ENCODE results near the gene DOK3.
A peak's percentile ranks its signal among the peaks of the same experiment; 100 is the strongest.

DOK3 gene

DNA sequence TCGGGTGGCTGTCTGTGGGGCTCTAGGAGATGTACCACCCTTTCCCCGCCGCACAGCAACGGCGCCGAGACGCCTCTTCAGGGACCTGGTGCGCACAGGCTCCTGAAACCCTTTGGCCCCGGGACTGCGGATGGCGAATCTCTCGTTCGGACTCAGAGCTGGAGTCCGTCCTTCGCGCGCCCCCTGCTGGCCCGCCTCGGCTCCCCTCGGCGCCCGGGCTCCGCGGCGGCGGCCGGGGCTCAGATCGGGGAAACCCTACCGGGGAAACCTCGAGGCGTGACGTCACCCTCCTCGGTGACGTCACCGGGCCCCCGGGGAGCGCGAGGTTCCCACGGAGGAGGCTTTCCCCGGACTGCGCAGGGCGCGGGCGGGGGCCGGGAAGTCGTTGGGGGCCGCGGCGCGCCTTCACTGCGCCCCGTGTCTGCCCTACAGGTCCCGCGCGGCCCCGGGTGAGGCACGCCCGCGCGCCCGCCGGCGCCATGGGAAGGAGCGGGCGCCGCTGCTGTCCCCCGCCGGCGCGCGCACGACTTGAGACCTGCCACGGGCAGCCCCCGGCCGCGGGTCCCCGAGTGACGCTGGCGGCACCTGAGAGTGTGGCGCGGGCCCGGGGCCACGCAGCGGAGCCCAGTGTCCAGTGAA is 55.1 kb downstream of the DOK3 start:
- no peaks in the 10 kb centered on the region for H3K9me3 ChIP-seq (ENCODE audit: severe bottlenecking)
- H3K36me3 ChIP-seq, result peaks cover 20% of the 10 kb centered on the region
- TF ChIP-seq, protein P1, sequence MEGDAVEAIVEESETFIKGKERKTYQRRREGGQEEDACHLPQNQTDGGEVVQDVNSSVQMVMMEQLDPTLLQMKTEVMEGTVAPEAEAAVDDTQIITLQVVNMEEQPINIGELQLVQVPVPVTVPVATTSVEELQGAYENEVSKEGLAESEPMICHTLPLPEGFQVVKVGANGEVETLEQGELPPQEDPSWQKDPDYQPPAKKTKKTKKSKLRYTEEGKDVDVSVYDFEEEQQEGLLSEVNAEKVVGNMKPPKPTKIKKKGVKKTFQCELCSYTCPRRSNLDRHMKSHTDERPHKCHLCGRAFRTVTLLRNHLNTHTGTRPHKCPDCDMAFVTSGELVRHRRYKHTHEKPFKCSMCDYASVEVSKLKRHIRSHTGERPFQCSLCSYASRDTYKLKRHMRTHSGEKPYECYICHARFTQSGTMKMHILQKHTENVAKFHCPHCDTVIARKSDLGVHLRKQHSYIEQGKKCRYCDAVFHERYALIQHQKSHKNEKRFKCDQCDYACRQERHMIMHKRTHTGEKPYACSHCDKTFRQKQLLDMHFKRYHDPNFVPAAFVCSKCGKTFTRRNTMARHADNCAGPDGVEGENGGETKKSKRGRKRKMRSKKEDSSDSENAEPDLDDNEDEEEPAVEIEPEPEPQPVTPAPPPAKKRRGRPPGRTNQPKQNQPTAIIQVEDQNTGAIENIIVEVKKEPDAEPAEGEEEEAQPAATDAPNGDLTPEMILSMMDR (IDR thresholded peaks at IDR 0.05; ENCODE audit: low read depth, low read length), result peak; percentile 71
- H3K4me3 ChIP-seq (ENCODE audit: low read depth, low read length), result peak overlapping the region; percentile 52
- DNase-seq, result peak; percentile 83
- peak overlapping the region; percentile 80 for H3K27ac ChIP-seq
- H3K27me3 ChIP-seq (ENCODE audit: insufficient read depth, low read depth, severe bottlenecking), result no peaks in the 10 kb centered on the region

DNA sequence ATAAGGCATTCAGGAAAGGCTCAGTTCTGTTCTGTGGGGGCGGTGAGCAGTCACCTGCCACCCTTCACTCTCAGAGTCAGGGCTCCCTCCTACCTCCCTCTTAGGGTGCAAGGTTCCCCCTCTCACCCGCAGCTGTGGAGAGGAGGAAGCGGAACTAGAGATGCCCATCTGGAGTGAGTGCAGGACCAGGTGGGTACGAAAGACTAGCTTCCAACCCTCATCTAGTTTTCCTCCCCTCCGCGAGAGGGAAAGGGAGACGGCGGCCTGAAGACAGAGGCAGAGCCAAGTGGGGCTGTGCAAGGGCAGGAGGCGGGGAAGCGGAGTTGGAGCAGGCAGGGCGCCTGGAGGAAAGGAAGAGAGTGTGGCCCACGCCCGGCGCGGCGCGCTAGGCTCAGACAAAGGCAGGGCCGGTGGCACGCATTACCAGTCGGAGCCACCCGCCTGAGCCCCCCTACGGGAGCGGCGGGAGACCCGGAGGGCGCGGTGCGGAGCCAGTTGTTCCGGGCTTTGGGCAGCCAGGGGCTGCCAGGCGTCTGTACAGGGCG is 55.7 kb downstream of the DOK3 start:
- Histone ChIP-seq H3K4me3 (ENCODE audit: low read depth, low read length) (peak overlapping the region; percentile 52), H3K27ac (peak overlapping the region; percentile 80), H3K27me3 (ENCODE audit: insufficient read depth, low read depth, severe bottlenecking) (no peaks in the 10 kb centered on the region), H3K36me3 (peaks cover 18% of the 10 kb centered on the region), H3K9me3 (ENCODE audit: severe bottlenecking) (no peaks in the 10 kb centered on the region)
- TF ChIP-seq, protein P1 (IDR thresholded peaks at IDR 0.05; ENCODE audit: low read depth, low read length), result no peak
- no peak for DNase-seq

DNA sequence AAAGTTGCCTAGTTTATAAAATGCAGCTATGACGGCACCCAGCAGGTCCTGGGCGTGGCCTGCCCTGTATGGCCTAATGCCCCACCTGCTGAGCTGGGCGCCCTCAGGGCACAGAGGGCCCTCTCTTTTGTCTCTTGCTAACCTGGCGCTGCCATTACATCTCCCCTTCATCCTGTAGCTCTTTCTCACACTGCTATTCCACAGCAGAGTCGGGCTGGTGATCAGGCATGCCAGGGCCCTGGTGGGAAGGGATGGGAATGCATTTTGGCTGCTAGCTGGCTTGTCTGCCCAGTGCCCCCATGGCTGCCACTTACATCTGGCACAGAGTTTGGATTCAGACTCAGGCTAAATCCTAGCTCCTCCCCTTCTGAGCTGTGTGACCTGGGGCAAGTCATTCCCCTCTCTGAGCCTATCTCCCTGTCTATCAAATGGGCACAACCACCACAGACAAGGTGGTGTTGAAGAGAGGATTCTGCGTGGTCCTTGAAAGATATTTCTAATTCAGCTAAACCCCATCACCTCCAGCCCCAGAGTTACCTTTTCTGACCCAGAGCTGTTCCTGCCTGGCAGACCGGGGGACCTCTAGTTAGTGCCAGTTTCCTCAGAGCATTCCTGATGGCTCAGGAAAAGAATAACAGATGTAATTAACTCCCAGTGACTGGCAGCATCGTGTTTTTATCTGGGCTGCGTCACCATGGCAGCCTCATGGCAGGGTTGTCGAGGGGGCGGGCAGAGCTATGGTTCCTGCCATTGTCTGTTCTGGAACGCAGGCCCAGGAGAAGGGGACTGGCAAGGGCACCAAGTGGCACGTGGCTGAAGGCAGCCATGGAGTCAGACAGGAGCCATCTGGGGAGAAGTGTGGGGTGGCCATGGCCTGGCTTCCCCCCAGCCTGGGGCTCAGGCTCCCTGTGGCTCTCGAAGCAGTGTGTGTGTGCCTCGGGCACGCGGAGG is 56.7 kb downstream of the DOK3 start:
- Histone ChIP-seq H3K4me3 (ENCODE audit: low read depth, low read length) (no peak overlapping the region), H3K27ac (no peak overlapping the region), H3K36me3 (peaks cover 9% of the 10 kb centered on the region), H3K27me3 (ENCODE audit: insufficient read depth, low read depth, severe bottlenecking) (no peaks in the 10 kb centered on the region), H3K9me3 (ENCODE audit: severe bottlenecking) (no peaks in the 10 kb centered on the region)
- no peak for DNase-seq
- TF ChIP-seq, protein P1 (IDR thresholded peaks at IDR 0.05; ENCODE audit: low read depth, low read length), result no peak

Measured in WERI-Rb-1 (cell line).